IPS DF 4.7 (cell line): ENCODE results near the gene HS3ST3B1.

Experiments used
- DNase-seq: peaks from one replicate; pipeline ENCODE4 v3.0.0-alpha.2; 2013; ENCODE audit warnings: low spot score; ENCODE audit errors: extremely low read depth

The HS3ST3B1 gene

DNA sequence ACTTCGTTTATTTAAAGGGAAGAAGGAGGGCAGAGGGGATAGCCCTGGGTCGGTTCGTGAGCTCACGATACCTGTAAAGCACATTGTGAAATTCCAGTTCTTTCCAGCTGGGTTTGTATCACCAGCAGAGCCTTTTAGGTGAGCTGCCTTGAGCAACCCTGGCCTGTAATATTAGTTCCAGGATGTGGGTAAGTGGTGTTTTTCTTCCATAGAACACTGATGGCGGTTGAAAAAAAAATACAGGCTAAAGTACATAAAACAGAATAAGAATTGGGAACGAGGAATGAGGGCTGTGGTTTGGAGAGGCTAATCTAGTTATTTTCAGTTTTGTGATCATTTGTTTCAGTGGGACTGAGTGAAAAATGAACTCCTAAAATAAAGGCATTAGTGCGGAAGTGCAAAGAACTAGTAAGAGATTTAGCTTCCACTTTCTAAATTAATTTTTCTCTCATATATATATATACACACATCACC is 20.6 kb downstream of the HS3ST3B1 start:
- DNase-seq: no peak

DNA sequence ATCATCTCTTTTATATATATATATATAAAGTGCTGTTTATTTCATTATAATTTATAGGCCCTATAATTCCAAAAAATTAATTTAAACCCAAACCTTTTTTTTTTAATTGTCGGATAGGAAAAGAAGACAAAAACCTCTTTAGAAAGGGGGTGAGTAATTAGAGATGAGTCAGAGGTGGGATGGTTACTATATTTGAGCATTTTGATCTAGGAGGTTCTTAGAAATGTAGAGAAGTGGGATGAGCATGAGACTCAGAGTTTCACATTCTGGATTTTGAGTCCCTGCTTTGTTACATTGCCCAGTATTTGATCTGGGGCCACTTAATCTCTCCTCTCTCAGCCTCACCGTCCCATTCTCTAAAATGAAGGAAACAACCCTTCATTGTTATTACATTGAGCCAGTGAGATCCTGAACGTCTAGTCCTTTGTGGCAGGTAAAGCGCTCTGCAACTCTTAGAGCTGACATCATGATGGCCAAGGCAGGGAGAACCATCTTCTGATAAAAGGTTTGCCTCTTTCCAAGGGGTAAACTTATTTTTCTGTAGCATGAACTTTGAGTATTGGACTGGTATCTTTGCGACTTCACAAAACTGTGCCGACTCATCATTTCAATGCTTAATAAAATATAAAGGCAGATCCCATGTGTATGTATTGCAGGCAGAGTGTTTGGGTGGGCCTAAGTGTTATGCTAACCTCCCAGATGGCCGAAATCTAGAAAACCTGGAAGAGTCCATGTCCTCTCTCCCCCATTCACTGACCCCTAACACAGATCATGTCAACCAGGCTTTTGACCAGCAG is 21.3 kb downstream of the HS3ST3B1 start:
- DNase-seq: no peak

DNA sequence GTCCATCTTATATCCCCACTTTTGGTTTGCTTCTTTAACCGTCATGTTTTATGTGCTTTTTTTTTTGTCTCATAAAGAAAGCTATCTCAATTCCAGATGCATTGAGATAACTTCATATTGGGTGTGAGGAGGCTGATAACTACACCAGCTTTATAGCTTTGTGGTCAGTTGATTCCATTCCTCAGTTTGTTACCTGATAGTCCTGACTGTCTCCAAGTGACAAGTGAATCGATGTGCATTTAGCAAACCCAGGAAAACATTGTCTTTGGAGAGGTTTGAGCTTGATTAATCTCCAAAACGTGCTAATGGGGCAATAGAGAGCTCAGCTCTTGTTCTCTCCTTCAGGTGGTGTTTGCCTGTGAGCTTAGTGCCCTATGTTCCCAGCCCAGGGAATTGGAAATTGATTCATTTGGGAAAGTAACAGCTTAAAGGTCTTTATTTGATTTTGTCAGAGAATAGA is 22.7 kb downstream of the HS3ST3B1 start:
- DNase-seq: no peak

DNA sequence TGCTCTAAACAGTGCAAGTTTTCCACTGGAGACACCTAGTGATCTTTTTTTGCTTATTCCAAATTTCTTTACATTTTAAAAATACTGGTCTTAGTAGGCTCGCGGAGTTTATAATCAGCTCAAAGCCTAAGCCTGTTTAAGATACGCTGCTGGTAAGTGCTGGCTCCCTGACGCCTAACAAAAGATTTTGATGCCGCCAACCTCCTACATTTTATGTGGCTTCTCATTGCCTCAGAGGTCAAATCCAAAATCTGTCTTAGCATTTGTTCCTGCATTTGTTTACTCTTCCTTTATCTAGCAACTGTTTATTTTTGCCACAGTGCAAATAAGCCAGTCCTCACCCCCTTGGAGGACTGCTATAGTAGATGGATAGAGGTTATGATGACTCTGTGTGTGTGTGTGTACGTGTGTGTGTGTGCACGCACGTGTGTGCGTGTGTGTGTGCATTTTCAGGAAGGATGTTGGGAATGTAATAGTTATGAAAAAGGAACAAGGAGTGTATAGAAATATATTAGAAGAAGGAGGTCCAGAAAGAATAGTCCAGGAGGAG is 24.8 kb downstream of the HS3ST3B1 start:
- no peak for DNase-seq

DNA sequence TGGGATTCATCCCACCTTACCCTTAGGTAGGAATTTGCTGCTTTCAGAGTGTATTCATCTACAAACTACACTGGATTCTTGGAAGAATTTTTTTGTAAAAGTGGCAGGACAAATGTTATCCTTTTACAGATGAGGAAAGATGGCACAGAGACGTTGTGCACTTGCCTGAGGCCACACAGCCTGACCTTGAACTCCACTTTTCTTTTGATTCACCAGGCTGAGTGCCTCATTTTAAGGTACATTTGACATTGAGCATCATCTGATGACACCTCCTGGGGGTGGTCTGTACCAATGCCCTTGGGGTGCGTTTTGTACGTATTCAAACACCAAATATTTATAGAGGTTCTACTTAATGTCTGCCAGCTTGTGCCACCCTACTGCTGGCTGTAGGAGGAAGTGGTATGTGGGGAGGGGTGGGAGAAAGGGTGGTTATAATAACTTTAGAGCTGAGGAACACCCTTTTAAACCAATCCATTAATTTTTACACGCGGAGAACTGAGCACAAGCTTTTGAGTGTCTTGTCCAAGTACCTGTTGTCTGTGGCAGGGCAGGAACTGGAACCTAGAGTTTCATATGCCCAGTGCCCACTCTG is 29.1 kb downstream of the HS3ST3B1 start:
- no peak for DNase-seq

DNA sequence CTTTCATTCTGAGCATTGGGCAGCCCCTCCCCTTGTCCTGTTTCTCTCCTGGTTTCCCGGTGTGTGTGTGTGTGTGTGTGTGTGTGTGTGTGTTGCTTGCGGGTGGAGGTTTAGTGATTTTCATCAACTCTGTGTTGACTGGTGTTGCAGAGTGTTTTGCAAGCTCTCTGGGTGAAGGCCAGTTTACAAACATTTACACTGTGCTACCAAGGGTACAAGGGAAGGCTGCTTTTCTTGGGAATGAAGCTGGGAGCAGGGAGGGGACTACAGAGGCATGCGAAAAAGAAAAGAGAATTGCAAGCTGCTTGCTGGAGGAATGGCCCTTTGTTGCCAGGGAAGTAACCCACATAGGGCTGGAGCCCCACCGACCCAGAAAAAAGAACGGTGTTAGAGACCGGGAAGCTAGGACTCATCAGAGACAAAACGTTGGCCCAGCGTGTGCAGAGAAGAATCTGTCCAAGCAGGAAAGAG is 29.6 kb downstream of the HS3ST3B1 start:
- no peak for DNase-seq

DNA sequence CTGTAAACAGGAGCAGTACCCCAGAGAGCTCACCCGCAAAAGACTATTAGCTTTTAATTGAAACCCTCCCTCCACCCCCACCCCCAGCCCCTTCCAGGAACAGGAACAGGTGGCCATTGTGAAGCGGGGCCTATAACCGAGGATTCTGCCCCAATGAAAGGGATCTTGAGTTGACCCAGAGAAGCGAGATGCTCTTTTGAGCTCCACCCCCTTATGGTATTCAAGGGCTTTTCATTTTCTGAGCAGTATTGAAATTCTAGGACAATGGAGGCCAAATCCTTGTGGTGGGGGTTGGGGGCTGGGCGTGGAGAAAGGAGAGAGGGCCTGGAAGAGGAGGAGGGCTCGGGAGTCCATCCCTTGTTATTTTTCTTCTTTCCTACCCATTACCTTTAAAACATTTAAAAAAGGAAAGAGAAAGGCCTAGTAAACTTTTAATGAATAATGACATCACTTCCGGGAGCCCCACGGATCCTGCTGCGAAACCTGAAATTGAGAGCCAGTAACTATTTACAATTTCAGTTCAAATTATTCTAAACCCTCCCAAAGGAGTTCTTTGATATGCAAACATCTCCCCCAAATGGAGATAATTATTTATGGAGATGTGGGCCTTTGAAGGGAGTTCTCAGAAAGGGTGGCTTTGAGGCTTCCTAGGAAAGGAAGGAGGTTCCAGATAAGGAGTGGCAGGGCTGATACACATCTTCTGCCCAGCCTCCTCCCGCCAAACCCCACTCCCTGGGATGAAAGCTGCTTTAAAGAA is 30.5 kb downstream of the HS3ST3B1 start:
- no peak for DNase-seq

DNA sequence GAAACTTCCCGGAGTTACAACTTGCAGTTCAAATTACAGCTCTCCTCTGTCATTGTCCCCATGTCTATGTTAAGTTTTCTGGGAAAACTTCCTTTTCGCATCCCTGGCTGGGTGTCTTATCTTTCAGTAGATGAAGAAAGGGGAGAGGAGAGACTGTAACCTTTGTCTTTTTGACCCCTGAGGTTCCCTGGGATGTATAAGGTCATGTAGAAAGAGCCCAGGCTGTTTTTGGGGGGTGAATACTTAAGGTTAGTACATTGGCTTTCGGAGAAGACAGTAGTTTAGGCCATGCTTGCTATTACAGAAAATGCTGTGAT is 31.1 kb downstream of the HS3ST3B1 start:
- DNase-seq: no peak

DNA sequence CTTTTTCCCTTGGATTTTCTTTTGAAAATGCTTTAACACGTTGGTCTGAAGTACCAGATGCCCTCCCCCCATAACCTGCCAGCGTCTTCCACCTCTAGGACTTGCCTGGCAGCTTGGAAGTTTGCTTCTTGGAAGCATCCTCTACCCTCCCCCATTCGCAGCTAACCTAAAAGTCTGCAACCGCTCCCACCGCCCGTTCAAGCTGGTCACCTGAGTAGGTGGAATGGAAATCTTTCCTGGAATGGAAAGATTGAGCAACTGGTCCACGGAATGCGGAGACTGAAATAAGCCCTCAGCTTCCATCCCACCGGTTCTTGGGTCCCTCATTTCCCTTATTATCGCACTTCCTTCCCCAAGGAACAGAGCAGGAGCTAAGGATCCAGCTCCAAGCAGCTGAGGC is 31.4 kb downstream of the HS3ST3B1 start:
- DNase-seq: no peak

DNA sequence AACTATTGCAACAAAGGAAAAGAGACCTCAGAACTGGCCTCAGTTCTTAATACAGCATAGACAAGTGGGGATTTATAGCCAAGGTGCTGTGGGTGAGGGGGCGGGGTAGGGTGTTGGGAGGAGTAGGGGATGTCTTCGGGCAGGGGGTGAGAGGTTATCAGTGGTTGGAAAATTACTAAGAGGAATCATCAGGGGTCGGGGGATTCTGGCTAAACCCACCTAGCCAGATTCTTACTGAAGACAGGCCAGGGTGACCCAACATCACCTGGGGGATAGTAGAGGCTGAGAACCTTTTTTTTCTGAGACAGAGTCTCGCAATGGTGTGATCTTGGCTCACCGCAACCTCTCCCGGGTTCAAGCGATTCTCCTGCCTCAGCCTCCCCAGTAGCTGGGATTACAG is 32.6 kb downstream of the HS3ST3B1 start:
- DNase-seq: no peak

DNA sequence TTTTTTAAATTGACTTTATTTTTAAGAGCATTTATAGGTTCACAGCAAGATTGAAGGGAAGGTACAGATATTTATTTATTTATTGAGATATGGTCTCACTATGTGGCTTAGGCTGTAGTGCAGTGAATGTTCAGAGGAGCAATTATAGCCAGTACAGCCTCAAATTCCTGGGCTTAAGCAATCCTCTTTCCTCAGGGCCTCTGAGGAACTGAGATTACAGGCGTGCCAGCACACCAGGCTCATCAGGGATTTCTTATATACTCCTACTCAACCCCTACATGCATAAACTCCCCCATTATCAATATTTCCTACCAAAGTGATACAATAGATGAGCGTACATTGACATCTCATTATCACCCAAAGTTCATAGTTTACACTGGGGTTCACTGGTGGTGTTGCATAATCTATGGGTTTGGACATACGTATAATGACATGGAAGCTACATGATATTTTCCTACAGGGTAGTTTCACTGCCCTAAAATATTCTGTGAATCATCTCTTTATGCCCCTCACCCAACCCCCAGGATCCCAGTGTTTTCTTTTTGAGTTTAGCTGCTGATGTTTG is 33.5 kb downstream of the HS3ST3B1 start:
- DNase-seq: no peak

DNA sequence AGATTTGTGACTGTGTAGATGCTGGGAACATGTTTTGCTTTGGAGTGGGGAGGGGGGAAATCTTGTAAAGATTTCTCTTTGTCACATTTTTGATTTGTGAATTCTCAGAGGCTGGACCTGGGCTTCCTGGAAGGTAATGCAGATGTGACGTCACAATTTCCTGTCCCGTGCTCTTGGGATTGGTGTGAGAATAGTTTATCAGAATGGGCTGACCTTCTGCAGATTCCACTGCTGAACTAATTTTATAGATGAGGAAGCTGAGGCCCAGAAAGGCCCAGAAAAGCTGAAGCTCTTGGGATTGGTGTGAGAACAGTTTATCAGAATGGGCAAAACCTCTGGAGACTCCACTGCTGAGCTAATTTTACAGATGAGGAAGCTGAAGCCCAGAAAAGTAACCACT is 34.0 kb downstream of the HS3ST3B1 start:
- no peak for DNase-seq

DNA sequence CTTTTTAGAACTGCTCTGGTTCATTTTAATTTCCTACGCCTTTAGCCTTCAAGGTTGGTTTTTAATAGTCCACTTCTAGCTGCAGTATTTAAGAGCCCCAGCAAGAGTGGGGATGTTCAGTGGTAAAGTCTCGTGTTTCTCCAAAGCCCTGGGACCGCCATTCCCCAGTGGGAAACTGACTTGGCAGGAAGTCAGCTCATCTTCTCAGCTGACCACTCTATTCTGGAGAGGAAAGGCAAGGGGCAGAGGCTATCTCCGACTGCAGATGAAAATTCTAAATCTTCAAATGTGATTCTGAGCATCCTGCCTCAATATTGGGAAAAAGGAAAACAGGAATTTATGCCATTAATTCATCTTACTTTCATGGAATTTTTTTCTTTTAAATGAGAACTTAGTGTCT is 35.5 kb downstream of the HS3ST3B1 start:
- DNase-seq: no peak

DNA sequence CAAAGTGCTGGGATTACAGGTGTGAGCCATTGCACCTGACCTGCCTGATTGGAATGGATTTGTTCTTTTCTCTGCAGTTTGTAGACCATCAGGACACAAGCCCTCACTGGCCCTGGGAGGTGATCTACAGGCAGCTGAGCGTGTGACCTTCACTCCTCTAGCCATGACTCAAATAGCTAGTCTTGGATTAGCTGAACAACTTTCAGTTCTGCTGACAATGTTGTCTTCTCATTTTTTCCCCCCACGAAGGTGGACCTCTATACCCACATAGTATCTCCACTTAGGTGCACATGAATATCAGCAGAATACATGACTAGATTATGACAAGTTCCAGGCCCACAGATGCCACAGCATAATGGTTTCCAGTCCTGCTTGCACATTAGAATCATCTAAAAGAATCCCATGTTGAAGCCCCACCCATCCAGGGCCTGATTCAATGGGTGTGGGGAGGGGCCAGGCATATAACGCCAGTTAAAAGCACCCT is 36.8 kb downstream of the HS3ST3B1 start:
- no peak for DNase-seq

DNA sequence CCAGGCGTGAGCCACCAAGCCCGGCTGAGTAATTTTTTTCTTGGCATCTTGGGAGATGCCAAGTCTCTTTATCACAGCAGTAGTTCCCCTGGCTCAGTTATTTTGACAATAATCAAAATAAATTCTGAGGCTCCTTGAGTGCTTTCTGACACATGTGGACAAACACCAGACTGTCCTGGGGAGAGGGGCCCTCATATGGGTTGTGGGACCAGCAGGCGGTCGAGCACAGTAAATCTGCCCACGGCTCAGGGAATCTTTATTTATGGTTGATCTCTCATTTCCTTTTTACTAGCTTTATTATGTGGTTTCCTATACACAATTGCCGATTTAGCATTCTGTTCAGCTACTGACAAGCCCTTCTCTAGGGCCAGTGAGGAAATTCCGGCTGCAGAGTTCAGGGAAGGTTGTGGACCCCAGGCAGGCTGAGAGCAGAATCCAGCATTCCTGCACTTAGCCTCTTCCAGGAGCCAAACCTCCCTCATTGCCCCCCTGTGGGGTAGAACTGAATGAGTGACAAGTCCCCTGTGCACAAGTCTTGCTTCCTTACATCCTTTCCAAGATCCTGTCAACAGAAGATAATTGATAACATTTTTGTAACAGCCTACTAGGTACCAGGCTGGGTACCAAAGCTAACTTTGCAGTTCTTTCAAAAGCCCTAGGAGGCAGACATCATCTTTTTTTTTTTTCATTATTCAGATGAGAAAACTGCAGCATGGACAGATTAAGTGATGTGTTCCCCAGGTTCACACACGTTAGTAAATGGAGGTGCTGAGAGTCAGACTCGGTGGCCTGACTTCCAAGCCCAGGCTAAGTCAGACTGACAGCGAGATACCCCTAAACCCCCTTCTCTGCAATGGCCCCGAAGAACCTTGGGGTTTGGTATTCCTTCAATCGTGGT is 40.2 kb downstream of the HS3ST3B1 start:
- no peak for DNase-seq

DNA sequence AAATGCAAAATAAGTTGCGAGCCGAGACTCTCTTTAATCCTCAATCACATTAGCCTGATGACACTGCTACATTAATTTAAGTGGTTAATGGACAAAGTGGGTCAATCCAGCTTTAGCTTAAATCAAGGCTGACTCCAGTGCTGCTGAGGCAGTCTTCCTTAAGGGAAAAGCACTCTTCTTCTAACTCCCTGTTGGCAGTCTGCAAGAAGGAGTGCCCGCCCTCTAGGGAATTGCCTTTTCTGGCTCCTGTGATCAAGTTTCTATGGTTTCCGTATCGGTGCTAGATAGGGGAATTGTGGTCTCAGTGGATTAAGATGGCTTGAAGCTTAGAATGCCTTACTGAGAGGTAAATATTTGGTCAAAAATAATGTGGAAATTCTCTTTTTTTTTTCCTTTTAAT is 41.0 kb downstream of the HS3ST3B1 start:
- DNase-seq: no peak

DNA sequence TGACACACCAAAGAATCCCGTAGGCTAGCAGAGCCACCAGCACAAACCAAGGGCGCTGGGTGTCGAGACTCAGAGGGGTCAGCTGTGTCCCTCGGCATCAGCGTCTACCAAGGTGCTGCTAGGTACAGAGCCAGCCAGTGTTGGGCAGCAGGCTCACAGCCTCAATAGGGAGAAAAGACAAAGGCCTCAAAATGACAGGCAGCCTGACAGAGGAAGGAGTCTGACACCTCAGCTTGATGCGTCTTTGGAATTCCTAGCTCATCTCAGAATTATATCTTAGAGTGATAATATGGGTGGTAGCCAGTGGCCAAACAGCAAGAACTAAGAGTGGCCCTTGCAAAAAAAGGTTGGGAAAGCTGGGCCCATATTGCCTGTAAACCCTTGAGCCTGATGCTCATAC is 45.9 kb downstream of the HS3ST3B1 start:
- DNase-seq: no peak

DNA sequence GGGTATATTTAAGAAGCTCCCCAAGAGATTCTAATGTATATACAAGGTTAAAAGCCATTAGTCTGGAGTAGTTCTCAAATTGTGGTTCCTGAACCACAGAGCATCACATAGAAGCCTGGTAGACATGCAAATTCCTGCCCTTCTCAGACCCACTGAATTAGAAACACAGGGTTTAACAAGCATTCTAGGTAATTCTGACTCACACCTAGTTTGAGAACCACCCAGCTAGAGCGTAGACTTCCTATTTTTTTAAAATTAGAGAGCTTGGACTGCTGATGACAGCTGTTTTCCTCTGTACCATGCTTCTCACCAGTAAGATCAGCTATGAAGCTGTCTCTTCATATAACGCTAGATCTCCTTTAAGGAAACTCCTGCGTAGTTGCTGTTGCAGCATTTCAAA is 50.6 kb downstream of the HS3ST3B1 start:
- no peak for DNase-seq

DNA sequence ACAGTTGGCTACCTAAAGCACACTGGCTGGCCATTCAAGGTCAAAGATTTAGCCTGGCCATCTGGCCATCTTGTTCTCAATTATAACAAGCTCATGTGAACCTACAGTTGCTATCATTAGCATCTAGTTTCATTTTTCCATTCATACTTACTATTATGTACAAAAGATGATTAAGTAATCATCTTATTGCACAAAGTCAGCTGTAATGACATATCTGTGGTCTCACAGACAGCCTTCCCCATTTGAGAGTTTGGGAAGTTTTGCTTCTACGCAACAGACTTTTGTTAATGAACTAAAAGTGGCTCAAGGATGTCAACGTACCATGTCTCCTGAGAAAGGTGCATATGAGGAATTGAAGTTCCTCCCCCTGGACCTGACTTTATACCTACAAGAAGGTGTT is 51.3 kb downstream of the HS3ST3B1 start:
- DNase-seq: no peak

DNA sequence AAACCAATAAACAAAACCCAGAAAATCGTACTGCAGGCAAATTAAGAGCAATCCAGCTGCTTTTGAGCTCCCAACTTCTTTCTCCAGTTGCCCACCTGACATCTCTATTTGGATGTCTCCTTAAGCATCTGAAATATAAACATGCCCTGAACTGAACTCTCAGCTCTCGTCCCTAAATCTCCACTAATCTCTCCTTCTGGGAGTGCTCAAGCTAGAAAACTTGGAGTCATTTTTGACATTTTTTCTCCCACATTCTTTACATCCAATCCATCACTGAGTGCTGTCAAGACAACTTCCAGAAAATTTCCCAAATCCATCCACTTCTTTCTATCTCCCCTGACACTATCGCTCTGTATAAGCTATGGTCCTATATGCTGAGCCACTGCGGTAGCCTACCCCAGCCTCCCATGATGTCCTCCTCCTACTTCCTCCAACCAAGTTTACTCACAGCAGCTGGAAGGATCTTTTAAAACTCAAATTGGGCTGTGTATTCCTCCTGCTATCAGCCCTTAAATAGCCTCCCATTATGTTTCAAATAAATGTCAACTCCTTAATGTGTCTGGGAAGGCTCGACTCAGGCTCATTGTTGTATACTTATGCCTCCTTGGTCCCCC is 53.1 kb downstream of the HS3ST3B1 start:
- no peak for DNase-seq
